Osteocyte (in vitro differentiated cells): ENCODE measurements around the gene NR2C2. TPM values are rescaled to one million over a fixed set of nuclear protein-coding genes. Genes with fewer than 3 reads are reported as not detected.

Source experiments
- DNase-seq: peaks from one replicate; pipeline ENCODE4 v3.0.0; 2021; ENCODE audit warnings: mixed read lengths; ENCODE audit not compliant: unreplicated experiment; ENCODE audit errors: extremely low spot score
- H3K27ac Mint-ChIP-seq: one replicate; pipeline ENCODE4 v1.8.0; 2021; ENCODE audit warnings: mild to moderate bottlenecking, mixed read lengths; ENCODE audit not compliant: unreplicated experiment
- H3K27me3 Mint-ChIP-seq: one replicate; pipeline ENCODE4 v1.8.0; 2021; ENCODE audit warnings: mixed read lengths; ENCODE audit not compliant: unreplicated experiment
- H3K36me3 Mint-ChIP-seq: one replicate; pipeline ENCODE4 v1.8.0; 2021; ENCODE audit warnings: mixed read lengths; ENCODE audit not compliant: unreplicated experiment
- H3K4me1 Mint-ChIP-seq: one replicate; pipeline ENCODE4 v1.8.0; 2021; ENCODE audit warnings: mixed read lengths; ENCODE audit not compliant: unreplicated experiment
- H3K4me3 Mint-ChIP-seq: one replicate; pipeline ENCODE4 v1.8.0; 2021; ENCODE audit warnings: mild to moderate bottlenecking, moderate library complexity, mixed read lengths; ENCODE audit not compliant: unreplicated experiment
- H3K9me3 Mint-ChIP-seq: one replicate; pipeline ENCODE4 v1.8.0; 2021; ENCODE audit warnings: mixed read lengths; ENCODE audit not compliant: unreplicated experiment
- total RNA-seq: library from RNA; stranded (reverse); gene quantifications from 2 replicates; pipeline ENCODE4 v1.2.1, GENCODE V29; 2021
- TF ChIP-seq, protein P1 (sequence below): fragments of 200-600 bp; sonication (generic); IDR thresholded peaks from 2 replicates; pipeline ENCODE4 v1.5.0; 2021; ENCODE audit warnings: antibody characterized with exemption, mild to moderate bottlenecking, moderate library complexity

The NR2C2 gene
- total RNA-seq, 1 donor from 2014 or later = 48.3 TPM

DNA sequence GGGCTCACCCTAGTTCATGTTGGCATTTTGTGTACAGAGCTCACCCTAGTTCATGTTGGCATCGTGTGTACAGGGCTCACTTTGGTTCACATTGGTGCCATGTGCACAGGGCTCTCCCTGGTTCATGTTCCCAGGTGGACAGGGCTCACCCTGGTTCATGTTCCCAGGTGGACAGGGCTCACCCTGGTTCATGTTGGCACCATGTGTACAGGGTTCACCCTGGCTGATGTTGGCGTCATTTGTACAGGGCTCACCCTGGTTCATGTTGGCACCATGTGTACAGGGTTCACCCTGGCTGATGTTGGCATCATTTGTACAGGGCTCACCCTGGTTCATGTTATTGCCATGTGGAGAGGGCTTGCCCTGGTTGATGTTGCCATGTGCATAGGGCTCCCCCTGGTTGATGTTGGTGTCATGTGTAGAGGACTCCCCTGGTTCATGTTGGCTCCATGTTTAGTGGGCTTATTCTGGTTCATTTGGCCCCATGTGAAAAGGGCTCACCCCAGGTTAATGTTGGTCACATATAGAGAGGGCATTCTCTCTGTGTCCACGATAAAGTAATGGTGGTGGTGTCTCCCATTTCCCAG, 31.7 kb upstream of the NR2C2 start:
- Mint-ChIP-seq H3K36me3 (no peaks in the 10 kb centered on the region), H3K4me1 (no peaks in the 10 kb centered on the region), H3K27me3 (peaks cover 27% of the 10 kb centered on the region), H3K9me3 (no peaks in the 10 kb centered on the region), H3K27ac (no peak overlapping the region), H3K4me3 (no peak overlapping the region)
- DNase-seq = peak; percentile 64
- TF ChIP-seq, protein P1, sequence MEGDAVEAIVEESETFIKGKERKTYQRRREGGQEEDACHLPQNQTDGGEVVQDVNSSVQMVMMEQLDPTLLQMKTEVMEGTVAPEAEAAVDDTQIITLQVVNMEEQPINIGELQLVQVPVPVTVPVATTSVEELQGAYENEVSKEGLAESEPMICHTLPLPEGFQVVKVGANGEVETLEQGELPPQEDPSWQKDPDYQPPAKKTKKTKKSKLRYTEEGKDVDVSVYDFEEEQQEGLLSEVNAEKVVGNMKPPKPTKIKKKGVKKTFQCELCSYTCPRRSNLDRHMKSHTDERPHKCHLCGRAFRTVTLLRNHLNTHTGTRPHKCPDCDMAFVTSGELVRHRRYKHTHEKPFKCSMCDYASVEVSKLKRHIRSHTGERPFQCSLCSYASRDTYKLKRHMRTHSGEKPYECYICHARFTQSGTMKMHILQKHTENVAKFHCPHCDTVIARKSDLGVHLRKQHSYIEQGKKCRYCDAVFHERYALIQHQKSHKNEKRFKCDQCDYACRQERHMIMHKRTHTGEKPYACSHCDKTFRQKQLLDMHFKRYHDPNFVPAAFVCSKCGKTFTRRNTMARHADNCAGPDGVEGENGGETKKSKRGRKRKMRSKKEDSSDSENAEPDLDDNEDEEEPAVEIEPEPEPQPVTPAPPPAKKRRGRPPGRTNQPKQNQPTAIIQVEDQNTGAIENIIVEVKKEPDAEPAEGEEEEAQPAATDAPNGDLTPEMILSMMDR = no peak

DNA sequence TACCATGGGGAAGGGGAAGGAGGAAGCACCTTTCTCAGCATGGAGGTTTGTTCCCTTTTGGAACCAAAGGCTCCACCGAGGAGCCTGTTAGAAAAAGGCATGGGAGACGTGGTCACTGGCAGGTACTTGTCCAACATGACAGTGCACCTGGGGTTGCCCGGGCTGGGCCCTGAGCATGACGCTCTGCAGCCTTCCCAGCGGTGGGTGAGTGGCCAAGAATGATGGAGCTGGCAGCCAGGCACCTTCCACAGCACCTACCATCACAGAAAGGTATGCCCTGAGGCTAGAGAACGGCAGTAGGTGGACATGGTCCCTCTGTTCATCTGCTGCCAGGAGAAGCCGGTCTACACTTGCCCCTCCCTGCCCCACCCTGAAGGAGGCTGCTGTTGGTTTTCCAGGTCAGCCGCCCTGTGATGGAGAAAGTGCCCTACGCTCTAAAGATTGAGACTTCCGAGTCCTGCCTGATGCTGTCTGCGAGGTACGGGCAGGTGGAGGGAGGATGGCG, 29.0 kb upstream of the NR2C2 start:
- H3K27ac Mint-ChIP-seq = no peak overlapping the region
- no peaks in the 10 kb centered on the region for H3K36me3 Mint-ChIP-seq
- H3K4me3 Mint-ChIP-seq = no peak overlapping the region
- TF ChIP-seq, protein P1 = no peak
- peaks cover 22% of the 10 kb centered on the region for H3K27me3 Mint-ChIP-seq
- DNase-seq = peak; percentile 76
- no peaks in the 10 kb centered on the region for H3K9me3 Mint-ChIP-seq
- H3K4me1 Mint-ChIP-seq = no peaks in the 10 kb centered on the region

DNA sequence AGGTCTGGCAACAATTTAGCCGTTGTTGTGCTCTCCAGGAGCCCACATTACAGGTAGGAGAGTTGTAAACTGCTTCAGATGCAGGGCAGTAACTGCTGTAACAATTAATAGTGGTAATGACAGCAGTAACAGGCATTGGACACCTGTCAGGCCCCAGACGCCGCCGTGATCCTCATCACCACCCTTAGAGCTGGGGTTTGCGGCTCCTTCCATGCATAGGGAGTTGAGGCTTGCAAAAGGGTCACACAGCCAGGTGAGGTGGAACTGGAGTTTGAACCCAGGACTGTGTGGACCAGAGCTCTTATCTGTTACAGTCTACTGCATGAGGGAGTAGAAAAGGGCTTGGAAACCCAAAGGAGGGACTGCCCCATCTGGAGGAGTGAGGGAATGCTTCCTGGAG, 26.8 kb upstream of the NR2C2 start:
- no peaks in the 10 kb centered on the region for H3K36me3 Mint-ChIP-seq
- no peak for DNase-seq
- TF ChIP-seq, protein P1 = no peak
- peaks cover 20% of the 10 kb centered on the region for H3K27me3 Mint-ChIP-seq
- H3K4me1 Mint-ChIP-seq = no peaks in the 10 kb centered on the region
- H3K4me3 Mint-ChIP-seq = no peak overlapping the region
- H3K27ac Mint-ChIP-seq = no peak overlapping the region
- no peaks in the 10 kb centered on the region for H3K9me3 Mint-ChIP-seq

- H3K27me3 Mint-ChIP-seq = peaks cover 20% of the 10 kb centered on the region
- H3K9me3 Mint-ChIP-seq = no peaks in the 10 kb centered on the region
- no peak overlapping the region for H3K4me3 Mint-ChIP-seq
- DNase-seq = peak; percentile 95
- TF ChIP-seq, protein P1 = peak; percentile 96
- H3K36me3 Mint-ChIP-seq = no peaks in the 10 kb centered on the region
- no peaks in the 10 kb centered on the region for H3K4me1 Mint-ChIP-seq
- no peak overlapping the region for H3K27ac Mint-ChIP-seq
Observed at GRCh38 chr3:14921034-14921616, 26.3 kb upstream of the NR2C2 start.

DNA sequence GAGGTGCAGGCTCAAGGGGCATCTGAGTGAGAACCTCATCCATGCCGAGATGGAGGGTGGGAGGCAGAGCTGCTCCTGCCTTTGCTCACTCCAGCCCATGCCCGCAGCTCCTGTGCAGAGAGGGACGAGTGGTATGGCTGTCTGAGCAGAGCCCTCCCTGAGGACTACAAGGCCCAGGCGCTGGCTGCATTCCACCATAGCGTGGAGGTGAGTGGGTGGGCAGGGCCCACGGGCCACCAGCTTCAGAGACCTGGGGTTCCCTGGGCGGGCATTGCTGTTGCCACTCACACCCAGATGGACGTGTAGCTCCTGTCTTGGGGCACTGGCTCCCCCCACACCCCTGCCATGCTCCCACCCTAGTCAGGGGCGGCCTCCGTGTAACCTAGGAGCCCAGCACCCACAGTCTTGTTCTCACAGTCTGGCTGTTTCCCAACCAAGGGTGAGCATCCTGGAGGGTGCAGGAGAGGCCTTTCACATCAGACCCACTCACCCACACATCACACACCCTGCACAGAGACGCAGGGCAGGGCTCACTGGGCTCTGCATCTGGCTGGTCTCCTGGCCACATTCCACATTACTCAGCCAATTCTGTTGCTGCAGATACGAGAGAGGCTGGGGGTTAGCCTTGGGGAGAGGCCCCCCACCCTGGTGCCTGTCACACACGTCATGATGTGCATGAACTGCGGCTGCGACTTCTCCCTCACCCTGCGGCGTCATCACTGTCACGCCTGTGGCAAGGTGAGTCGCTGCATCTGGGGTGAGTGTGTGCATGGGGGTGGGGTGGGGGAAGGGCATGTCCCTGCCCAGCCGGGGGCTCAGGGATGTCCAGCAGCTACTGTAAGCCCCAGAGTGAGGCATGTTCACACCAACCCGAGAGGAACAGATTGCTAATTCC, 25.3 kb upstream of the NR2C2 start:
- H3K27ac Mint-ChIP-seq = no peak overlapping the region
- TF ChIP-seq, protein P1 = no peak
- peaks cover 15% of the 10 kb centered on the region for H3K27me3 Mint-ChIP-seq
- H3K4me3 Mint-ChIP-seq = no peak overlapping the region
- no peaks in the 10 kb centered on the region for H3K36me3 Mint-ChIP-seq
- DNase-seq = no peak
- no peaks in the 10 kb centered on the region for H3K9me3 Mint-ChIP-seq
- H3K4me1 Mint-ChIP-seq = no peaks in the 10 kb centered on the region
